LNCAP (cell line): ENCODE results near the gene WHRN.
A peak's percentile ranks its signal among the peaks of the same experiment; 100 is the strongest.

Experiments used
- CTCF ChIP-seq: fragments of 450-650 bp; IDR thresholded peaks from 2 replicates; pipeline ENCODE4 v1.5.1; 2017; ENCODE audit warnings: mild to moderate bottlenecking

WHRN gene

GRCh38 chr9:114487607-114488300 is 17.5 kb downstream of the WHRN start:
- TF ChIP-seq CTCF = peak; percentile 90

GRCh38 chr9:114486205-114486963 is 18.9 kb downstream of the WHRN start:
- TF ChIP-seq CTCF = no peak

GRCh38 chr9:114484854-114485443 is 20.3 kb downstream of the WHRN start:
- no peak for TF ChIP-seq CTCF

- TF ChIP-seq CTCF = no peak
Observed at GRCh38 chr9:114484215-114484853, 20.9 kb downstream of the WHRN start.

GRCh38 chr9:114483499-114483898 is 21.8 kb downstream of the WHRN start:
- TF ChIP-seq CTCF = no peak

GRCh38 chr9:114482593-114482992 is 22.7 kb downstream of the WHRN start:
- no peak for TF ChIP-seq CTCF

- TF ChIP-seq CTCF = no peak
Observed at GRCh38 chr9:114481789-114482188, 23.5 kb downstream of the WHRN start.
